ENCODE data around the gene IL2RA. TPM values are rescaled to one million over a fixed set of nuclear protein-coding genes. Genes with fewer than 3 reads are reported as not detected.

IL2RA gene
- total RNA-seq, 1 donor = not detected

DNA sequence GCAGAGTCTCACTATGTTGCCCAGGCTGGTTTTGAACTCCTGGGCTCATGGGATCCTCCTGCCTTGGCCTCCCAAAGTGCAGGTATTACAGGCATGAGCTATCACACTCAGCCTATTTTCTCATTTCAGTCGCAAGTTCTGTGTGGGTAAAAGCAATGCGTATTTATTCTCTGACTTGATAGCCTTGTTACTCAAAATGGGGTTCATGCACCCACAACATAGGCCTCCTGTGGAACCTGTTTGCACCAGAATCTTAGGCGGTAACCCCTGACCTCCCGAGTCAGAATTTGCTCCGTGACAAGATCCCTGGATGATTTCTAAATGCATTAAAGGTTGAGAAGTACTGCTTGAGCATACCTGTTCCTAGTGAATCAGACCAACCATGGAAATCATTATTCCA is 7.3 kb downstream of the IL2RA start:
- H3K4me3 ChIP-seq (ENCODE audit: insufficient read depth, low read length) = no peak overlapping the region
- no peaks in the 10 kb centered on the region for H4K20me1 ChIP-seq (ENCODE audit: insufficient read depth, low read length)
- H3K27me3 ChIP-seq (ENCODE audit: insufficient read depth, low read length) = peaks cover 14% of the 10 kb centered on the region
- TF ChIP-seq, protein P1, sequence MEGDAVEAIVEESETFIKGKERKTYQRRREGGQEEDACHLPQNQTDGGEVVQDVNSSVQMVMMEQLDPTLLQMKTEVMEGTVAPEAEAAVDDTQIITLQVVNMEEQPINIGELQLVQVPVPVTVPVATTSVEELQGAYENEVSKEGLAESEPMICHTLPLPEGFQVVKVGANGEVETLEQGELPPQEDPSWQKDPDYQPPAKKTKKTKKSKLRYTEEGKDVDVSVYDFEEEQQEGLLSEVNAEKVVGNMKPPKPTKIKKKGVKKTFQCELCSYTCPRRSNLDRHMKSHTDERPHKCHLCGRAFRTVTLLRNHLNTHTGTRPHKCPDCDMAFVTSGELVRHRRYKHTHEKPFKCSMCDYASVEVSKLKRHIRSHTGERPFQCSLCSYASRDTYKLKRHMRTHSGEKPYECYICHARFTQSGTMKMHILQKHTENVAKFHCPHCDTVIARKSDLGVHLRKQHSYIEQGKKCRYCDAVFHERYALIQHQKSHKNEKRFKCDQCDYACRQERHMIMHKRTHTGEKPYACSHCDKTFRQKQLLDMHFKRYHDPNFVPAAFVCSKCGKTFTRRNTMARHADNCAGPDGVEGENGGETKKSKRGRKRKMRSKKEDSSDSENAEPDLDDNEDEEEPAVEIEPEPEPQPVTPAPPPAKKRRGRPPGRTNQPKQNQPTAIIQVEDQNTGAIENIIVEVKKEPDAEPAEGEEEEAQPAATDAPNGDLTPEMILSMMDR (IDR thresholded peaks at IDR 0.05; ENCODE audit: extremely low read depth, low read depth, low read length) = no peak
- no peaks in the 10 kb centered on the region for H3K9me3 ChIP-seq (ENCODE audit: low read depth, low read length)
- no peaks in the 10 kb centered on the region for H3K79me2 ChIP-seq (ENCODE audit: insufficient read depth, low read length)
- DNase-seq (ENCODE audit: insufficient read length, low spot score, missing footprints) = no peak
- H3K4me2 ChIP-seq (ENCODE audit: insufficient read depth, low read length) = no peak overlapping the region
- no peak overlapping the region for H2AFZ ChIP-seq (ENCODE audit: low read length)
- no peak overlapping the region for H3K27ac ChIP-seq (ENCODE audit: low read depth, low read length)
- no peaks in the 10 kb centered on the region for H3K36me3 ChIP-seq (ENCODE audit: insufficient read depth, low read length)
- H3K4me1 ChIP-seq (ENCODE audit: insufficient read depth, low read length) = peaks cover 5% of the 10 kb centered on the region

DNA sequence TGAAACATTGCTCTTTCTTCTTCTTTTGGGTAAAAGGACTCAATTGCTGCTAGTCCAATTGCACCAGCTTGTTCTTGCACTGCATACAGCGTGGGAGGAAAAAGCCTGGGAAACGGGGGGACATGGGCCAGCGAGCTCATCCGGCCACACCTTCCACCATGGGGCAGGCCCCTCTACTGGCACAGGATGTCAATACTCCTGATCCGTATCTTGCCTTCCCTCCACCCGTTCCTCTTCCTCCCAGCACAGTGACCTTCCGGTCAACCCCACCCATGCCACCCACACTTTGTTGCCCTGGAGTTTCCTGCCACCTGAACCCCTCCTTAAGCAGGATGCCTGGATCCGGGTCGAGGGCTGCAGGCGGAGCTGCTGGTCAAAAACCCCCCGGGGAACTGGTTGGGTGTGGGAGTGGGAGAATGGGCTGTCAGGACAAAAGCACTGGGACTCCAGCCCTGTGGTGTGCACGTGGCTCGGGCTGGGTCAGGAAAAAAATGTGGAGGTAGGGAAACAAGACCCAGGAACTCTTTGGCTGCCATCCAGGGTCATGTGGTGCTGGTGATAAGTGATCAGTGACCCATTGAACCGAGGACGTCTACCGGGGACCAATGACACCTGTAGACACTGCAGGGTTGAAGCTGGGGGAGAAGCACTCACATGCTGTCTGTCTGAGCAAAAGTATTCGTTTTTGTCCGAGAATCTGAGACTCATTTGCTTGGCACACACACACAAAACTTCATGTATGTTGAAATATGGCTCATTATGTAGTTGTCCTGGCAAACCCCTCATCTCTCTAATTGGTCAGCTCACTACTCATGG is 8.1 kb downstream of the IL2RA start:
- no peak for DNase-seq (ENCODE audit: insufficient read length, low spot score, missing footprints)
- Histone ChIP-seq H3K4me2 (ENCODE audit: insufficient read depth, low read length) (no peak overlapping the region), H3K4me3 (ENCODE audit: insufficient read depth, low read length) (no peak overlapping the region), H4K20me1 (ENCODE audit: insufficient read depth, low read length) (no peaks in the 10 kb centered on the region), H2AFZ (ENCODE audit: low read length) (no peak overlapping the region), H3K27ac (ENCODE audit: low read depth, low read length) (no peak overlapping the region), H3K36me3 (ENCODE audit: insufficient read depth, low read length) (no peaks in the 10 kb centered on the region), H3K4me1 (ENCODE audit: insufficient read depth, low read length) (peaks cover 5% of the 10 kb centered on the region), H3K9me3 (ENCODE audit: low read depth, low read length) (no peaks in the 10 kb centered on the region), H3K79me2 (ENCODE audit: insufficient read depth, low read length) (no peaks in the 10 kb centered on the region), H3K27me3 (ENCODE audit: insufficient read depth, low read length) (peaks cover 14% of the 10 kb centered on the region)
- TF ChIP-seq, protein P1 (IDR thresholded peaks at IDR 0.05; ENCODE audit: extremely low read depth, low read depth, low read length) = no peak

DNA sequence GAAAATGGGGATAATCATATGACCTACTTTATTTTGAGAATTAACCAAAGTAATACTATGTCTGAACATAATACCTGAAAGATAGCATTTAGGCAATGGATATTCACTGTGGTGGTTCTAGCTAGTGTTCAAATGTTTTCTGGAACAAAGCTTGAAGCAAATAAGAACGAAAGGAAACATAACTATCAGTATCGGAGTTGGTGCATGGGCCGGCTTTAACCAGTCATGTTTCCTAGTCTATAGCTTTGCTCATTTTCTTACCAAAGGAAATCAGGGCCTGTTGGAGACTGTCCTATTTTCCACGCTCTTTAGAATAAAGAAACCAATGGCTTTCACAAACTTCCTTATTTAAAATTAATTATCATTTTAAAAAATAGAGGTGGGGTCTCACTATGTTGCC is 8.9 kb downstream of the IL2RA start:
- H3K4me2 ChIP-seq (ENCODE audit: insufficient read depth, low read length) = no peak overlapping the region
- no peak overlapping the region for H3K27ac ChIP-seq (ENCODE audit: low read depth, low read length)
- no peaks in the 10 kb centered on the region for H3K36me3 ChIP-seq (ENCODE audit: insufficient read depth, low read length)
- no peaks in the 10 kb centered on the region for H3K79me2 ChIP-seq (ENCODE audit: insufficient read depth, low read length)
- H3K4me1 ChIP-seq (ENCODE audit: insufficient read depth, low read length) = peaks cover 5% of the 10 kb centered on the region
- H3K27me3 ChIP-seq (ENCODE audit: insufficient read depth, low read length) = peaks cover 10% of the 10 kb centered on the region
- no peaks in the 10 kb centered on the region for H3K9me3 ChIP-seq (ENCODE audit: low read depth, low read length)
- no peak for DNase-seq (ENCODE audit: insufficient read length, low spot score, missing footprints)
- no peaks in the 10 kb centered on the region for H4K20me1 ChIP-seq (ENCODE audit: insufficient read depth, low read length)
- no peak overlapping the region for H3K4me3 ChIP-seq (ENCODE audit: insufficient read depth, low read length)
- no peak overlapping the region for H2AFZ ChIP-seq (ENCODE audit: low read length)
- TF ChIP-seq, protein P1 (IDR thresholded peaks at IDR 0.05; ENCODE audit: extremely low read depth, low read depth, low read length) = no peak
